ENCODE results near the gene NUP98.

Gene NUP98

DNA sequence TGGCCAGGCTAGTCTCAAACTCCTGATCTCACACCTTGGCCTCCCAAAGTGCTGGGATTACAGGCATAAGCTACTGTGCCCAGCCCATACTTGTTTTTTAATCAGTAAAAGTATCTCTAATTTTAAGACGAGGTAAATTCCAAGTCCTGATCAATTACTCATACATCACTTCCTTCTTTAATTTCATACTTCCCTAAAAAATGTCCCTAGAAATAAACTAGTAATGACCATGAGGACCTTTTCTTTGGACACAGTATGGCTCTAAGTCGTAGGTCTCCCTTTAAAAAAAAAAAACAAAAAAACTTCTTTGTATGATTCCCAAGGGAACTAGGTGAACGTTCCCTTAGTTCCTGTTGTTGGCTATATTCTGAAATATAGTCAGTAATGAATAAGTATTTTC, 29.8 kb downstream of the NUP98 start:
- no peak for TF ChIP-seq ZBTB7A (IDR thresholded peaks at IDR 0.05; ENCODE audit: low read depth)
- TF ChIP-seq CEBPB (IDR thresholded peaks at IDR 0.05), result no peak
- TF ChIP-seq TAF1 (IDR thresholded peaks at IDR 0.05; ENCODE audit: low read depth), result no peak
- no peak for TF ChIP-seq RAD21 (IDR thresholded peaks at IDR 0.05; ENCODE audit: low read depth)

GRCh38 chr11:3764266-3764665, 33.1 kb downstream of the NUP98 start:
- TF ChIP-seq EGR1 (IDR thresholded peaks at IDR 0.05) (no peak), EP300 (IDR thresholded peaks at IDR 0.05; ENCODE audit: borderline replicate concordance) (no peak), MAX (IDR thresholded peaks at IDR 0.05) (no peak), CREB1 (IDR thresholded peaks at IDR 0.05; ENCODE audit: low read depth) (no peak), TAF1 (IDR thresholded peaks at IDR 0.05; ENCODE audit: low read depth) (no peak), CEBPB (IDR thresholded peaks at IDR 0.05) (no peak)
- TF ChIP-seq, protein P1, sequence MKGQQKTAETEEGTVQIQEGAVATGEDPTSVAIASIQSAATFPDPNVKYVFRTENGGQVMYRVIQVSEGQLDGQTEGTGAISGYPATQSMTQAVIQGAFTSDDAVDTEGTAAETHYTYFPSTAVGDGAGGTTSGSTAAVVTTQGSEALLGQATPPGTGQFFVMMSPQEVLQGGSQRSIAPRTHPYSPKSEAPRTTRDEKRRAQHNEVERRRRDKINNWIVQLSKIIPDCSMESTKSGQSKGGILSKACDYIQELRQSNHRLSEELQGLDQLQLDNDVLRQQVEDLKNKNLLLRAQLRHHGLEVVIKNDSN (IDR thresholded peaks at IDR 0.05), result no peak

DNA sequence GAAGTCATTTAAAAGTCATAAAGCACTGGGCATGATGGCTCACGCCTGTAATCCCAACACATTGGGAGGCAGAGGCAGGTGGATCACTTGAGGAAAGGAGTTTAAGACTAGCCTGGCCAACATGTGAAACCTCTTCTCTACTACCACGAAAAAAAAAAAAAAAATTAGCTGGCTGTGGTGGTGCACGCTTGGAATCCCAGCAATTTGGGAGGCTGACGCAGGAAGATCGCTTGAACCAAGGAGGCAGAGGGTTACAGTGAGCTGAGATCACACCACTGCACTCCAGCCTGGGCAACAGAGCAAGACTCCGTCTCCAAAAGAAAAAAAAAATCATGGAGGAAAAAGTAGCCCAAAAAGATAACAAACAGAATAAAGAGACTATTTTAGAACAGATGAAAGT, 42.2 kb downstream of the NUP98 start:
- no peak for TF ChIP-seq NFIC (IDR thresholded peaks at IDR 0.05)
- TF ChIP-seq EP300 (IDR thresholded peaks at IDR 0.05; ENCODE audit: borderline replicate concordance), result no peak
- no peak for TF ChIP-seq EGR1 (IDR thresholded peaks at IDR 0.05)
- no peak for TF ChIP-seq TAF1 (IDR thresholded peaks at IDR 0.05; ENCODE audit: low read depth)
- no peak for TF ChIP-seq CEBPB (IDR thresholded peaks at IDR 0.05)
- TF ChIP-seq FOXM1 (IDR thresholded peaks at IDR 0.05; ENCODE audit: borderline replicate concordance, low read depth), result no peak
- no peak for TF ChIP-seq TEAD4 (IDR thresholded peaks at IDR 0.05)
- TF ChIP-seq, protein P2, sequence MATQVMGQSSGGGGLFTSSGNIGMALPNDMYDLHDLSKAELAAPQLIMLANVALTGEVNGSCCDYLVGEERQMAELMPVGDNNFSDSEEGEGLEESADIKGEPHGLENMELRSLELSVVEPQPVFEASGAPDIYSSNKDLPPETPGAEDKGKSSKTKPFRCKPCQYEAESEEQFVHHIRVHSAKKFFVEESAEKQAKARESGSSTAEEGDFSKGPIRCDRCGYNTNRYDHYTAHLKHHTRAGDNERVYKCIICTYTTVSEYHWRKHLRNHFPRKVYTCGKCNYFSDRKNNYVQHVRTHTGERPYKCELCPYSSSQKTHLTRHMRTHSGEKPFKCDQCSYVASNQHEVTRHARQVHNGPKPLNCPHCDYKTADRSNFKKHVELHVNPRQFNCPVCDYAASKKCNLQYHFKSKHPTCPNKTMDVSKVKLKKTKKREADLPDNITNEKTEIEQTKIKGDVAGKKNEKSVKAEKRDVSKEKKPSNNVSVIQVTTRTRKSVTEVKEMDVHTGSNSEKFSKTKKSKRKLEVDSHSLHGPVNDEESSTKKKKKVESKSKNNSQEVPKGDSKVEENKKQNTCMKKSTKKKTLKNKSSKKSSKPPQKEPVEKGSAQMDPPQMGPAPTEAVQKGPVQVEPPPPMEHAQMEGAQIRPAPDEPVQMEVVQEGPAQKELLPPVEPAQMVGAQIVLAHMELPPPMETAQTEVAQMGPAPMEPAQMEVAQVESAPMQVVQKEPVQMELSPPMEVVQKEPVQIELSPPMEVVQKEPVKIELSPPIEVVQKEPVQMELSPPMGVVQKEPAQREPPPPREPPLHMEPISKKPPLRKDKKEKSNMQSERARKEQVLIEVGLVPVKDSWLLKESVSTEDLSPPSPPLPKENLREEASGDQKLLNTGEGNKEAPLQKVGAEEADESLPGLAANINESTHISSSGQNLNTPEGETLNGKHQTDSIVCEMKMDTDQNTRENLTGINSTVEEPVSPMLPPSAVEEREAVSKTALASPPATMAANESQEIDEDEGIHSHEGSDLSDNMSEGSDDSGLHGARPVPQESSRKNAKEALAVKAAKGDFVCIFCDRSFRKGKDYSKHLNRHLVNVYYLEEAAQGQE (IDR thresholded peaks at IDR 0.05; ENCODE audit: low read depth), result no peak
- no peak for TF ChIP-seq CREB1 (IDR thresholded peaks at IDR 0.05; ENCODE audit: low read depth)
- TF ChIP-seq, protein P1 (IDR thresholded peaks at IDR 0.05), result no peak

DNA sequence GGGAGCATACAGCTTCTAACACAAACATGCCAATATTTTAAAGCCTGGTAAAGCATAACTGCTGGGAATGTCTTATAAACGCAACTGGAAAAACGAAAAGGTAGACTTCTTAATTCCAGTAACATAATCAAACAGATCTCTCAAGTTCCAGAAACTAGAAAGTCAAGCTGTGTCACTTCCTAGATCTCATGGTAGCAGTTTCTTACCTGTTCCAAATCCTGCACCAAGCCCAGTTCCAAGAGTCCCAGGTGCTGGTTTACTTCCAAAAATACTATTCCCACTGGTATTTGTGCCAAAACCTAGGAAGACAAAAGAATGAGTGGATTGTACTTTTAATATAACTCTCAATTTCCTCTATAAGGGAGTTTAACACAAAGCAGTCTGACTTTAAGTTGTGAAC, 44.2 kb downstream of the NUP98 start:
- TF ChIP-seq NFIC (IDR thresholded peaks at IDR 0.05), result no peak
- TF ChIP-seq EP300 (IDR thresholded peaks at IDR 0.05; ENCODE audit: borderline replicate concordance), result no peak
- no peak for TF ChIP-seq YY1 (IDR thresholded peaks at IDR 0.05; ENCODE audit: low read depth)
- no peak for TF ChIP-seq ZBTB7A (IDR thresholded peaks at IDR 0.05; ENCODE audit: low read depth)
- TF ChIP-seq, protein P2 (IDR thresholded peaks at IDR 0.05; ENCODE audit: low read depth), result no peak
- no peak for TF ChIP-seq CEBPB (IDR thresholded peaks at IDR 0.05)
- TF ChIP-seq, protein P1 (IDR thresholded peaks at IDR 0.05), result no peak
- no peak for TF ChIP-seq CREB1 (IDR thresholded peaks at IDR 0.05; ENCODE audit: low read depth)
- no peak for TF ChIP-seq TCF12 (IDR thresholded peaks at IDR 0.05; ENCODE audit: low read depth)
- TF ChIP-seq FOXM1 (IDR thresholded peaks at IDR 0.05; ENCODE audit: borderline replicate concordance, low read depth), result no peak
- TF ChIP-seq RAD21 (IDR thresholded peaks at IDR 0.05; ENCODE audit: low read depth), result no peak
- no peak for TF ChIP-seq TAF1 (IDR thresholded peaks at IDR 0.05; ENCODE audit: low read depth)
- TF ChIP-seq MAX (IDR thresholded peaks at IDR 0.05), result no peak
- no peak for TF ChIP-seq TEAD4 (IDR thresholded peaks at IDR 0.05)
- TF ChIP-seq EGR1 (IDR thresholded peaks at IDR 0.05), result no peak

- TF ChIP-seq TCF12 (IDR thresholded peaks at IDR 0.05; ENCODE audit: low read depth) (no peak), CREB1 (IDR thresholded peaks at IDR 0.05; ENCODE audit: low read depth) (no peak), RAD21 (IDR thresholded peaks at IDR 0.05; ENCODE audit: low read depth) (no peak), FOXM1 (IDR thresholded peaks at IDR 0.05; ENCODE audit: borderline replicate concordance, low read depth) (no peak), YY1 (IDR thresholded peaks at IDR 0.05; ENCODE audit: low read depth) (no peak), NFIC (IDR thresholded peaks at IDR 0.05) (no peak), TAF1 (IDR thresholded peaks at IDR 0.05; ENCODE audit: low read depth) (no peak), EGR1 (IDR thresholded peaks at IDR 0.05) (no peak), EP300 (IDR thresholded peaks at IDR 0.05; ENCODE audit: borderline replicate concordance) (no peak), ZBTB7A (IDR thresholded peaks at IDR 0.05; ENCODE audit: low read depth) (no peak)
- TF ChIP-seq, protein P2 (IDR thresholded peaks at IDR 0.05; ENCODE audit: low read depth), result no peak
- TF ChIP-seq, protein P1 (IDR thresholded peaks at IDR 0.05), result no peak
Observed at GRCh38 chr11:3747704-3748103, 49.6 kb downstream of the NUP98 start.

All from Ishikawa (cell line).